ENCODE results near the gene RGS18.
"Not testable (repeated sequence)": the region's sequence is repeated elsewhere in the genome, so short reads cannot be mapped to it uniquely, and the experiment has no call there.

Gene RGS18

DNA sequence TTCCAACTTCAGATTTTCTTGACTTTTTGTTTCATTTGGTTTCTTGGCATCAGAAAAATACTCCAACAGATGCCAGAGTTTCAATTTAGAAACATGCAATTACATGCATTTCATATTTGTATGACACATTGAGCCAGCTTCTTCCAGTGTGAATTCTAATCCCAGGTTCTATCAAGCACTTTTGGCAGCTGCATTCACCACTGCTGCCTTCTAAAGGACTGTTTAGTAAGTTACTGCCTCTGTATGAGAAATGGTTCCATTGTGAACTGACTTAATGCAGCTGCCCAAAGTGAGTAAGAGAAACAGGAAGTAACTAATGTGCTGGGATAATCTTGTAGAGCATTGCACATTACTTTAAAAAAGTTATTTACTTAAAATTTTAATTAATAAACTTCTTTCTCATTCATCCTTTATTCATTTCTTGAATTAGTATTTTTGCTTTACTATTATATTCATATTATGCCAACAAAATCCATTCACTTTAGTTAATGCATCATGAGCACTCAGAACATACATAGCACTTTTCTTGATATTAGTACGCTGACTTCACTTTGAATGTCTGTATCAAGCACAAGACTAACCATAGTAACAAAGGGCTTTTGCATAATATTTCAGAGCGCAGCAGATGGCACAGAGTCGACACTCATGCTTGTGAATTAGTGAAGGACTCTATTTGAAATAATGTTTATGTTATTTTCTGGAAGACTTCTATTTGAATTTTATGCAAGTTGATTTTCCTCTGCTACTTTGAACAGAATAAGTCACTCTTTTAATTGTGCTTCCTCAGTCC is 9.8 kb downstream of the RGS18 start:
- no peak for DNase-seq

GRCh38 chr1:192168964-192169363 is 10.7 kb downstream of the RGS18 start:
- DNase-seq: no peak

DNA sequence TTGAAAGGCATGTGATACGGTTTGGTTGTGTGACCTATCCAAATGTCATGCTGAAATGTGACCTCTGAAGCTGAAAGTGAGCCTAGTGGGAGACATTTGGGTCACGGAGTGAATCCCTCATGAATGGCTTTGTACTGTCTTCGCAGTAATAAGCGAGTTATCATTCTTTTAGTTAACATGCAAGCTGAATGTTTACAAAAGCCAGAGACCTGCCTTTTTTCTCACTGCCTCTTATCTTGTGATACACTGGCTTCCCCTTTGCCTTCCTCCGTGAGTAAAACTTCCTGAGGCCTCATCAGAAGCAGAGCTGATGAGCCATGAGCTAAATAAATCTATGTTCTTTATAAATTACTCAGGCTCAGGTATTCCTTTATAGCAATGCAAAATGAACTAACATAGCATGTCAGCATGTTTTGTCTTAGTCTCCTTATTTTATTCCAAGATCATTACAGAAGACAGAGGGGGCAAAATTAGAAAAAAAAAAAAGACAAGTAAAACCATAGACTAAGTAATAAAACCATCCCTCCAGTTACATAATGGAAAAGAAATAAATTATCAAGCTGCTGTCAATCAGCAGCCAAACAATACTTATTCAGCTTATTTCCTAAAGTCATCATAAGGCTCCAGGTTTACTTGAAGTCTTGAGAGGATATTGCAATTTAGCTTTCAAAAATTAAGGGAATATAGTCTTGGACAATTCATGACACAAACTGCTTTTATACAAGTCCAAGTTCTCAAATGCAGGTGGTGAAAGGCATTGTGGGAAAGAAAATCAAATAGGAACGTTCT is 12.1 kb downstream of the RGS18 start:
- no peak for DNase-seq

GRCh38 chr1:192171123-192171522 is 12.9 kb downstream of the RGS18 start:
- no peak for DNase-seq

GRCh38 chr1:192175971-192176370 is 17.7 kb downstream of the RGS18 start:
- DNase-seq: no peak

GRCh38 chr1:192183788-192184187 is 25.5 kb downstream of the RGS18 start:
- DNase-seq: no peak

DNA sequence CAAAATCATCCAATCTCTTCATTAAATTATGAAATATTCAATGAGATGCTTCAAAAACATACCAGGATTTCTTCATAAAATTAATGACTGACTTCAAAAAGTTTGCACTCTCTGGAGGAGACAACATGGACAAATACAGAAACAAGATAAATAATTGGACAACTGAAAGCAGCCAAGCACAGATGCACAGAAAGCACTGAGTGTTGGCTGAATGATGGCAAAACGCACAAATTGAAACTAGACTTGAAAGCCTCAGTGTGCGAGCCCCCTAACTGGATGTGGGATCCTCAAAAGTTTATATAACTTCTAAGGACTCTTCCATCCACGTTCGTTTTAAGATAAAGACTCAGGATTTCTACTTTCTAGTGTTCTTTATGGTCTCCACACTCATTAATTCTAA is 27.9 kb downstream of the RGS18 start:
- no peak for DNase-seq

DNA sequence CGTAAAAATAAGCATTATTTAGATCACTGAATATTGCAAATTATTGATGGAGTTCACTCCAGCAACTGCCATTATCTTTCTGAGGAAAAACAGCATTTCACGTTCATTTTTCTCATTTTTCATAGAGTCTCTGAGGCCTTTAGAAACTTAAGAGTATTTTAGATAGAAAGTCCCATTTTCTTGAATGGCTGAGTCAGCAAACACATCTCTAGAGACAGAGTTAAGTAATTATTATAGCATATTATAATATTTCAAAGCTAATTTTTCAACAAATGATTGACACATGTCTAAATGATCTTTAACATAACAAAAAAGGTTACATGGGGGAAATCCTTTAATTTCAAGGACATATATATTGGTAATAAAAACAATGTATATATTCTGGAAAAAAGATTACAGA is 31.8 kb downstream of the RGS18 start:
- no peak for DNase-seq

DNA sequence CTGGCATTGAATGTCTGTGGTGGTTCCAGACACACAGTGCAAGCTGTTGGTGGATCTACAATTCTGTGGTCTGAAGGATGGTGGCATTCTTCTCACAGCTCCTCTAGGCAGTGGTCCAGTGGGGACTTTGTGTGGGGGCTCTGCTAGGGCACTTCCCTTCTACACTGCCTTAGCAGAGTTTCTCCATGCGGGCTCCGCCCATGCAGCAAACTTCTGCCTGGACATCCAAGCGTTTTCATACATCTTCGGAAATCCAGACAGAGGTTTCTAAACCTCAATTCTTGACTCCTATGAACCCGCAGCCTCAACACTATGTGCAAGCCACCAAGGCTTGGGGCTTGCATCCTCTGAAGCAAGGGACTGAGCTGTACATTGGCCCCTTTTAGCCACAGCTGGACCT is 43.0 kb downstream of the RGS18 start:
- no peak for DNase-seq

DNA sequence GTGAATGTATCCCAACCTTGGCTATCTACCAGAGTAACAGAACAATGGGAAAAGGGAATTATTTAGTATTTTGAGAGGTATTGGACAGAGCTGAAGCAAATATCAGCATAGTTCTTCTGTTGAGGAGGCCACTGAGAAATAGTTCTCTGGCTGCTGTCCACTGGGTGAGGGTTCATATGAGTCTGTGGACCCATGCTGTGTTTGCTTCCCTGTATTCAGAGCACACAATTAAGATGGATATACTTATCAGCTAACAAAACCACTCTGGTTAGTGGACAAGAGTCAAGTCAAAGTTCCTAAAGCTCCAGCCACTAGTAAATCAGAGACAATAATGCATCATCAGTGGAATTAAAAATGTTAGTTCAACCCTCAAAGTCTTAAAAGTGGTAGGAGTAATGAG is 66.1 kb downstream of the RGS18 start:
- DNase-seq: no peak

GRCh38 chr1:192224846-192225245 is 66.6 kb downstream of the RGS18 start:
- no peak for DNase-seq

DNA sequence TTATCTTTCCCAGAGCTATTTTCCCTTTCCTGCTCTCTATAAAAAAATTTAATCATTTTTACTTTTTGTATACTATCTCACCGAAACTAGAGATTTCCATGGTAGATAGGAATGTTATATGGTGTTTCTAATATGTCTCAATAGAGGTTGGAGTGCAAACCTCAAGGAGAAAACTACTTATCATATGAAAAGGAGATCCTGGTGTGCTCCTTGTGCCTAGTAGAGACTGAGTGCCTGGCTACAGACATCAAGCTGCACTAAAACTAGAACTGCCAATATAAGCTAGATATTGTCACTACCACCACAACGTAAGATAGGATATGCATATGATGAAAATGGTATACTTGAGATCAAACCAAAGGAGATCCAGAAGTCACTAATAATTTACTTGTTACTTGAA is 67.0 kb downstream of the RGS18 start:
- no peak for DNase-seq

- no peak for DNase-seq
These were observed 67.4 kb downstream of the RGS18 start for GRCh38 chr1:192225703-192226102.

- DNase-seq: no peak
These were observed 69.1 kb downstream of the RGS18 start for GRCh38 chr1:192227330-192227729.

GRCh38 chr1:192227980-192228379 is 69.7 kb downstream of the RGS18 start:
- DNase-seq: not testable (repeated sequence)

DNA sequence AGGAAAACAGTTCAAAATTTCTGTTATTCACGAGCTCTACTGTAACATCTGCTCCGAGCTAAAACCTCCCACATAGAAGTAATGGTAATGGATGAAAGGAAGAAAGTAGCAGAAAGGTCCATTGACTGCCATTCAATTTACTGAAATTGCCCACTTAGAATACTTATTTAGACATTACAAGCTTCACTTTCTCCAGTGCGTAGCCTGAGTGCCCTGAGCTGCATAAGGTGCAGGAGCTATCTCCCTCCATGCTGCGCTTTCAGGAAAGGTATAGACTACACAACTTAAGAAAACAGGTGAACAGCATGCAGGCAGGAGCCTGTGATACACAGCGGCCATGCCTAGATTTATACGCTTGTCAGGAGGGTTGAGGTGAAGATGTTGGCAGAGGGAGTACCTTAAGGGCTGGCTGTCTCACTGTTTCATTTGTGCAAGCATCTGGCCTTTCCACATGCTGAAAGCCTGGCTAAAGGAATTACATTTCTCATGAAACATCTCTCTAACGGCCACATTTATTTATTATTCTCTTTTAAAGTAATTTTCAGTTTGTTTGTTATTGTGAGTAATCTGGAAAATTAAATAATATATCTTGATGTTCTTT is 74.7 kb downstream of the RGS18 start:
- no peak for DNase-seq

GRCh38 chr1:192235127-192235526 is 76.9 kb downstream of the RGS18 start:
- no peak for DNase-seq
